GM12865 (cell line): ENCODE data around the gene KATNA1.
A peak's percentile ranks its signal among the peaks of the same experiment; 100 is the strongest.

Experiments used
- DNase-seq: peaks from one replicate; pipeline ENCODE4 v3.0.0; 2010; ENCODE audit warnings: low read depth
- H3K4me3 ChIP-seq: 2 replicates; pipeline ENCODE4 v1.5.1; 2011; ENCODE audit warnings: mild to moderate bottlenecking, low read depth, low read length, control low read depth
- CTCF ChIP-seq: IDR thresholded peaks from 2 replicates; pipeline ENCODE4 v1.5.1; 2011; ENCODE audit warnings: low read length, control low read depth, low read depth, inconsistent platforms; ENCODE audit not compliant: insufficient read depth; ENCODE audit errors: missing control alignments

Gene KATNA1

GRCh38 chr6:149567945-149568585, 80.4 kb downstream of the KATNA1 start:
- peak; percentile 46 for DNase-seq
- TF ChIP-seq CTCF = no peak
- peak overlapping the region; percentile 84 for H3K4me3 ChIP-seq

- H3K4me3 ChIP-seq = peak overlapping the region; percentile 84
- DNase-seq = peak; percentile 60
- TF ChIP-seq CTCF = no peak
Measured at GRCh38 chr6:149567194-149567586, 81.3 kb downstream of the KATNA1 start.

GRCh38 chr6:149566410-149567193, 81.9 kb downstream of the KATNA1 start:
- peak; percentile 81 for DNase-seq
- no peak for TF ChIP-seq CTCF
- H3K4me3 ChIP-seq = peak overlapping the region; percentile 84

GRCh38 chr6:149565527-149566409, 82.7 kb downstream of the KATNA1 start, which contains the start of gene GINM1:
GINM1 (plus strand) TSS chr6:149566375; CDS start chr6:149566415, 40 bp downstream.
- peak within 1 kb of the TSS; percentile 94 for H3K4me3 ChIP-seq
- peak; percentile 72 for TF ChIP-seq CTCF
- DNase-seq = peak; percentile 97

DNA sequence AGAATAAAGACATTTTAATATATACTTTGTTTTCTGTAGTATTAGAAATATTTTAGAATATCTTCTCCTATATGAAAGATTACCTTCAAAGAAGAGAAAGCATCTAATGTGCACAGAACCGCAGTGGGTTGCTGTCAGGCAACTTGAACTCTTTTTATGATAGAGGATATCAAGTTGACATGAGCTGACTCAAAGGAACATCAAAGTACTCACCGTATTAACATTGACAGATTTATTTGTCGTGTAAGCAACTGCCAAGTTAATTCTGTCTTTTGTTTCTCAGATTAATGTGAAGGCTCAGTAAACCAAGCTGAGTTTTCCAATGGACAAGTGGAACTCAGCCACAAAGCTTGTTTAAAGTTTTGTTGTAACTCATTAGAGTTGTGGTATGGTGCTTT, 84.6 kb downstream of the KATNA1 start:
- no peak overlapping the region for H3K4me3 ChIP-seq
- TF ChIP-seq CTCF = no peak
- DNase-seq = no peak

DNA sequence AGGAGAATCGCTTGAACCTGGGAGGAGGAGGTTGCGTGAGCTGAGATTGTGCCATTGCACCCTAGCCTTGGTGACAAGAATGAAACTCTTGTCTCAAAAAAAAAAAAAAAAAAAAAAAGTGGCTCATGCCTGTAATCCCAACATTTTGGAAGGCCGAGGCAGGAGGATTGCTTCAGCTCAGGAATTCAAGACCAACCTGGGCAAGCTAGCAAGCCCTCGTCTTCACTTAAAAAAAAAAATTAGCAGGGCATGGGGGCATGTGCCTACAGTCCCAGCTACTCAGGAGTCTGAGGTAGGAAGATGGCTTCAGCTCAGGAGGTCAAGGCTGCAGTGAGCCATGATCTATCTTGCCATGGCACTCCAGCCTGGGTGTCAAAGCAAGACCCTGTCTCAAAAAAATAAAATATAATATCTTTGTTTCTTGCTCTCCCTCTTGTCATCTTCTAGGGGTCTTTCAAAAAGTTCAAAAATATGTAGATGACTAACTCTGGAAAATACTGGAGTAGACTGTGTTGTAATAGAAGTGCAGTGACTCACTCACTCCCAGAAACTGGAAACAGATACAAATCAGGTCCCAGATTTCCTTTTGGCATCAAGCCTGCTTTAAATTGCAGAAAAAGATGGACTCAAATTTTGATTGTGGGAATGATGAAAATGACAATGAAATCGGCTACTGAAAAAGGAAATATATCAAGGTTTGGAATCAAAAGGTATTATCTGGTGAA, 85.1 kb downstream of the KATNA1 start:
- DNase-seq = no peak
- TF ChIP-seq CTCF = no peak

More for the DNA sequence above, 85.1 kb downstream of the KATNA1 start:
- H3K4me3 ChIP-seq = no peak overlapping the region
